Activated naive CD4-positive, alpha-beta T cell treated with anti-CD3 and anti-CD28 coated beads, Interleukin-2, amount 50 U/mL, for 24 hours (primary cell): ENCODE data around the gene AKAP13.

Experiments used
- H3K27ac Mint-ChIP-seq: one replicate; pipeline ENCODE4 v1.8.0; 2021; ENCODE audit warnings: mild to moderate bottlenecking, mixed read lengths
- H3K27me3 Mint-ChIP-seq: one replicate; pipeline ENCODE4 v1.8.0; 2021; ENCODE audit warnings: mixed read lengths
- H3K36me3 Mint-ChIP-seq: one replicate; pipeline ENCODE4 v1.8.0; 2021; ENCODE audit warnings: mixed read lengths
- H3K4me1 Mint-ChIP-seq: one replicate; pipeline ENCODE4 v1.8.0; 2021; ENCODE audit warnings: mixed read lengths
- H3K4me3 Mint-ChIP-seq: one replicate; pipeline ENCODE4 v1.8.0; 2021; ENCODE audit warnings: mild to moderate bottlenecking, mixed read lengths
- H3K9me3 Mint-ChIP-seq: one replicate; pipeline ENCODE4 v1.8.0; 2021; ENCODE audit warnings: mixed read lengths

AKAP13 gene

GRCh38 chr15:85753791-85754452 lies 373.5 kb downstream of the AKAP13 start:
- no peak overlapping the region for H3K27ac Mint-ChIP-seq
- H3K36me3 Mint-ChIP-seq: peaks cover 4% of the 10 kb centered on the region
- no peaks in the 10 kb centered on the region for H3K9me3 Mint-ChIP-seq
- peaks cover 32% of the 10 kb centered on the region for H3K4me1 Mint-ChIP-seq
- no peaks in the 10 kb centered on the region for H3K27me3 Mint-ChIP-seq
- no peak overlapping the region for H3K4me3 Mint-ChIP-seq

DNA sequence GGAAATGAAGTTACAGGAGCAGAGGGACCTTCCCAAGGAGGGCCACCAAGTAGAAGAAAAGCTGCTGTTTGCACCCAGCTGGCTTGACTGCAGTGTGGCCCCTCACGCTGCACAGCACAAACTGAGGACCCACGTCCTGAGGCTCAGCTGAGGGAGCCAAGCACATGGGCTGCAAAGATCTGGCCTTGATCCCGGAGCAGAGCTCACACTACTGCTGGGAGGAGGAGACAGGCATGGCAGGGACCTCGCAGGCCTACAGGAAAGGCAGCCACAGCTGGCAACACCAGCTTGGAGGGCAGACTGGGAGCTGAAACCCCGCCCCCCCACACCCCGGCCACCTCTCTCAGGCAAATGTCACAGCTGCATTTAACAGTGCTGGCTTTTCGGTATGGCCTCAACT lies 374.6 kb downstream of the AKAP13 start:
- Mint-ChIP-seq H3K27ac (no peak overlapping the region), H3K27me3 (no peaks in the 10 kb centered on the region), H3K36me3 (peaks cover 2% of the 10 kb centered on the region), H3K4me3 (no peak overlapping the region), H3K9me3 (no peaks in the 10 kb centered on the region), H3K4me1 (peaks cover 32% of the 10 kb centered on the region)

DNA sequence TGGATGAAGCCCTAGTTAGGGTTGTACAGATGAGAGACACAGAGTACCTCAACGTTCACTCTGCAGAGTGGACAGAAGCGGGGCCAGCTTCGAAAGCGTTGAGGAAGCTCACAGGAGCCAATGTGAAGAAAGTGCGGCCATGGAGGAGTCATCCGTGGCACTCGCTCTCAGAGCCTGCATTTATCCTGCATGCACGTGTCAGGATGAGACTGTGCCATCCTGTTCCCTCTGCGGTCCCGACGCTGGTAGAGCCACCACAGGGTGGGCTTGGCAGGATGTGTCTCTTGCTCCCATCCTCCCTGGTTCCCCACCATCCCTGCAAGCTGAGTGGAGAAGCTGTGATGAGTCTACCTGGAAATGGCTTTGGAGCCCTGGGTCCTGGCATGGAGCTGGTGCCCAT lies 375.1 kb downstream of the AKAP13 start:
- H3K36me3 Mint-ChIP-seq: peaks cover 2% of the 10 kb centered on the region
- H3K4me3 Mint-ChIP-seq: no peak overlapping the region
- no peaks in the 10 kb centered on the region for H3K9me3 Mint-ChIP-seq
- no peaks in the 10 kb centered on the region for H3K27me3 Mint-ChIP-seq
- H3K27ac Mint-ChIP-seq: no peak overlapping the region
- H3K4me1 Mint-ChIP-seq: peaks cover 32% of the 10 kb centered on the region

- Mint-ChIP-seq H3K9me3 (no peaks in the 10 kb centered on the region), H3K4me3 (no peak overlapping the region), H3K27me3 (no peaks in the 10 kb centered on the region), H3K36me3 (peaks cover 2% of the 10 kb centered on the region), H3K27ac (no peak overlapping the region), H3K4me1 (peaks cover 30% of the 10 kb centered on the region)
These were observed 375.5 kb downstream of the AKAP13 start for GRCh38 chr15:85755942-85756341.

DNA sequence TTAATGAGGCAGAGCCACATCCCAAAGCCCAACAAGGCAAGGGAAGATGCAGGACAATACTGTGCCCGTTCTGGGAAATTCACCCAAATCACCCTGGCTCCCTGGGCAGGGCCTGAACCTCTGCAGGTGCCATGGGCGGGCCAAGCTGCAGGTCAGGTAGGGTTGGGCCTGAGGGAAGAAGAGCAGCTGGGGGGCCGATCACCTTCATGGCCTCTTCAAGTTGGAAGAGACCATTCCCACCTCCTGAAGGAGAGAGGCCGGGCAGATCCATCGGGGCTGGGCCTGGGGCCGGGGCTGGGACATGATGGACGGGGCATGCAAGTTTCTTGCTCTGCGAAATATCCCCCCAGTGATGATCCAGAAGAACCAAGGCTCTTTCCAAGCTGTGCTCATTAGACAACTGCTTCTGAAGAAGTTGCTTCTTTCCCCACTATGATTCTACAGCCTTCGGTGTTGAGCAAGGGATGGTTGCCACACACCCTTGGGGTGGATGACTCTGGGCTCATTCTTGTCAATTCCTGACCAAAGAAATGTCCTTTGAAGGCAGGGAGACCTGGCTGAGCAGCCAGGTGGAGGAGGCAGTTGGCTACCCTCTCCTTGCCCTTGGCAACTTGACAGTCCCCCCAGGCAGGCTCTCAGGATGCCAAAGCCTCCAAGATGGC lies 376.1 kb downstream of the AKAP13 start:
- H3K36me3 Mint-ChIP-seq: peaks cover 2% of the 10 kb centered on the region

GRCh38 chr15:85757073-85757938 lies 376.9 kb downstream of the AKAP13 start:
- H3K9me3 Mint-ChIP-seq: no peaks in the 10 kb centered on the region
- no peak overlapping the region for H3K27ac Mint-ChIP-seq
- H3K36me3 Mint-ChIP-seq: peaks cover 2% of the 10 kb centered on the region
- peaks cover 16% of the 10 kb centered on the region for H3K4me1 Mint-ChIP-seq
- no peak overlapping the region for H3K4me3 Mint-ChIP-seq
- no peaks in the 10 kb centered on the region for H3K27me3 Mint-ChIP-seq

More for the DNA sequence above, 376.1 kb downstream of the AKAP13 start:
- Mint-ChIP-seq H3K4me1 (peaks cover 24% of the 10 kb centered on the region), H3K9me3 (no peaks in the 10 kb centered on the region), H3K4me3 (no peak overlapping the region), H3K27ac (no peak overlapping the region), H3K27me3 (no peaks in the 10 kb centered on the region)

DNA sequence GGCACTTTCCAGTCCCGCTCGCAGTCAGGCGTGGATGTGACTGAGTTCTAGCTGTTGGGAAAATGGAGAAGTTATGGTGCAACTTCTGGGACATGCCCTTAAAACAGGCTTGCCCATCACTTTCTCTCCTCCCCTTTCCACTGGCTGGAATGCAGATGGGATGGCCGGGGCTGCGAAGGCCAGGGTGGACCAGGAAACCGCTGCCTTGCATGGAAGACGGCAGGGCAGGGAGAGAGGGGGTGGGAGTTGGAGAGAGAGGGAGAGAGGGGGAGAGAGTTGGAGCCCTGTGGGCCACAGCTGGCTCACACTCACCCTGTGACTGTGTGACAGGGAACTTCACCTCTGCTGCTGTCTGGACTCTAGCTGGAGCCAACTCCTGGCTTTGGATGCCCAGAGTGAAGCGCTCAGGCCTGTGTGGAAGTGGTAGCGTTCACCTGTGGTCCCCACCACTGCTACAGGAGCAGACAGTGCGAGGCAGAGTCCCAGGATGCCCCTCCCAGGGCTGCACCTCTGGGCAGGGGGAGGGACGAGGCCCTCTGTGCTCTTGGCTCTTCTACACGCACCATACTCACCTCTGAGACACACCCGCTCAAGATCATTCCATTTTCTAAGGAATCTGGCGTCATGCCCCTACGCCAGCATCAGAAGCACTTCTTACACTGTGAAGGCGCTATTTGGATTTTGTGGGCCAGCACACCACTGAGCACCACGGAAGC lies 377.7 kb downstream of the AKAP13 start:
- Mint-ChIP-seq H3K36me3 (peaks cover 2% of the 10 kb centered on the region), H3K27ac (peak overlapping the region; percentile 27), H3K4me1 (peaks cover 8% of the 10 kb centered on the region), H3K4me3 (no peak overlapping the region), H3K27me3 (no peaks in the 10 kb centered on the region), H3K9me3 (no peaks in the 10 kb centered on the region)

DNA sequence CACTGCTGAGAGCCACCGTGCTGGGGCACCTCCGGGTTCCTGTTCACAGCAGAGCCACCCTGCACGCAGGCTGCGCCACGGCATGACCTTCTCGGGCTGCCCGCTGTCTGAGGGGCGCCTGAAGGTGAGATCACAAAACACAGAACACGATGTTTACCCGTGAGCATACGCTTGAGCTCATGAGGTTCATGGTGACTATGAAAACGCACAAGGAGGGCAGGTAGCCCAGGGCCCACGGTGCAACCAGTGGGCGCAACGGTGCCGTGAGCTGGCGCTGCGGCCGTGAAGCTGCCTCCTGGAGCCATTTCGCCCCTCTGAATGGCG lies 378.2 kb downstream of the AKAP13 start:
- H3K27ac Mint-ChIP-seq: peak overlapping the region; percentile 27
- no peaks in the 10 kb centered on the region for H3K9me3 Mint-ChIP-seq
- H3K27me3 Mint-ChIP-seq: no peaks in the 10 kb centered on the region
- no peak overlapping the region for H3K4me3 Mint-ChIP-seq
- peaks cover 3% of the 10 kb centered on the region for H3K36me3 Mint-ChIP-seq
- H3K4me1 Mint-ChIP-seq: peaks cover 4% of the 10 kb centered on the region

DNA sequence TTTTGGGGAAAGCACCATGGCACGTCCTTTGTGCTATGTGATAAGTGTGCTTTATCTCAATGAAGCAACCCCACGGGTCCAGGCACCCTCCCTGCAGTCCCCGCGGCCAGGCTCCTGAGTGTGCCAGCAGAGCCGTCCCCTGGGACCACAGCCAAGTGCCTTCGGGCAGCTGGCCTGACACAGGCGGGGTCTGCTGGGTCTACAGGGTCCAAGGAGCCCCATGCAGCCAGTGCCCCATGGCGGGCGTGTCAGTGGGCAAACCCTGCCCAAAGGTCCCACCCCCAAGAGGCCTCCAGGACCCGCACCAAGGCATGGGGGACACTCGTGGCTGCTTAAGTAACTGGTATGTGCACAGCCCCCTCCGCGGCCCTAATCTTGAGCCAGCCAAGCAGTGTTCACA lies 379.0 kb downstream of the AKAP13 start:
- Mint-ChIP-seq H3K27me3 (no peaks in the 10 kb centered on the region), H3K9me3 (no peaks in the 10 kb centered on the region), H3K4me1 (peaks cover 4% of the 10 kb centered on the region), H3K27ac (no peak overlapping the region), H3K4me3 (no peak overlapping the region), H3K36me3 (peaks cover 3% of the 10 kb centered on the region)

DNA sequence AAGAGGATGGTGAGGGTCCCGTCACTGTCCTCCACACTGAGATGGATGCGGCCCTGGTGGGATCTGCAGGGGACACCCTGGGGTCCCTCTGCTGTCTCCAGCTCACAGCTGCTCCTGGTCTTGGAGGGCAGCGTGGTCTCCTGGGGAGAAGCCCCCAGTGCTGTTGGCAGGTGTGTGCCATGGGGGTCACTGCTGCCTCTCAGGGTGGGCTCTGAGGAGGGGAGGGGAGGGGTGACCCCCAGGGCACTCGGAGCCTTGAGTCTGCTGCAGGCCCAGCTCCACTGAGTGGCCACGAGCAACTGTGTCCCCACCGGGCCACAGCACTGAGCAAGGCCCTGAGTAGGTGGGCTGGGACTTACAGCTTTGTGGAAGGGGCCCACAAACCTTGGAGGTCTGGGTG lies 379.6 kb downstream of the AKAP13 start:
- Mint-ChIP-seq H3K9me3 (no peaks in the 10 kb centered on the region), H3K4me3 (no peak overlapping the region), H3K36me3 (peaks cover 1% of the 10 kb centered on the region), H3K4me1 (no peaks in the 10 kb centered on the region), H3K27ac (no peak overlapping the region), H3K27me3 (no peaks in the 10 kb centered on the region)

GRCh38 chr15:85760531-85761371 lies 380.3 kb downstream of the AKAP13 start:
- no peaks in the 10 kb centered on the region for H3K9me3 Mint-ChIP-seq
- H3K36me3 Mint-ChIP-seq: peaks cover 1% of the 10 kb centered on the region
- no peak overlapping the region for H3K4me3 Mint-ChIP-seq
- no peaks in the 10 kb centered on the region for H3K4me1 Mint-ChIP-seq
- H3K27me3 Mint-ChIP-seq: no peaks in the 10 kb centered on the region
- no peak overlapping the region for H3K27ac Mint-ChIP-seq

- H3K9me3 Mint-ChIP-seq: no peaks in the 10 kb centered on the region
- H3K27ac Mint-ChIP-seq: no peak overlapping the region
- H3K4me3 Mint-ChIP-seq: no peak overlapping the region
- H3K36me3 Mint-ChIP-seq: peaks cover 1% of the 10 kb centered on the region
- no peaks in the 10 kb centered on the region for H3K27me3 Mint-ChIP-seq
- H3K4me1 Mint-ChIP-seq: no peaks in the 10 kb centered on the region
These were observed 381.2 kb downstream of the AKAP13 start for GRCh38 chr15:85761635-85762034.

DNA sequence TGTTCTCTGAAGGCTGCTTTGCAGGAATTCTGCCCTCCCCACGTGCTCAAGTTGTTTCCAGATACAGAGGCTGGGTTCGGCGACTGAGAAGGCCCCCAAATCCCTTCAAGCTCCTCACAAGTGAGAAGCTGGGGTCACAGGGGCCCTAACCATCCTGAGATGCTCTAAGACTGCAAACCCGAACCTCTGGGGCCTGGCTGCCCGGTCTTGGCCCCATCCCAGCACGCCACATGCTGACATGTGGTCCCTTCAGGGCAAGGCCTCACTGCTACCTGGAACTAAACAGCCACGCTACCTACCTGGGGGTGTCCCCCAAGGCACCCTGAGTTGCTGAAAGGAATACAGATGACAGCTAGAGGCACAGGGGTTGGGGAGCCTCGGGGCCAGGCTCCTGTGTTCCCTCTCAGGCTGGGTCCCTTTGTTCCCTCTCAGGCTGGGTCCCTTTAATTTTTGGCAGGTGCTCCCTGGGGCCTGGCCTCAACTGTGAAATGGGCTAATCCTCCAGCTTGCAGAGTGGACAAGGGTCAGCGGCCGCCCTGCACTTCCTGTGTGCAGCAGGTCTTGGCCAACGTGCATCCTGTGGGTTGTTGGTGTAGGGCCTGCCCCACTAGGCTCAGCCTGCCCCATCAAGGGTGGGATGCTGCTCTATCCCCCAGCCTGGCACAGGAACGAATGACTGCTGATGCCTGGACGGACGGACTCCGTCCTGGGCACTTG lies 381.8 kb downstream of the AKAP13 start:
- H3K9me3 Mint-ChIP-seq: no peaks in the 10 kb centered on the region
- peaks cover 1% of the 10 kb centered on the region for H3K4me1 Mint-ChIP-seq
- H3K4me3 Mint-ChIP-seq: no peak overlapping the region
- H3K36me3 Mint-ChIP-seq: peaks cover 1% of the 10 kb centered on the region
- no peaks in the 10 kb centered on the region for H3K27me3 Mint-ChIP-seq
- H3K27ac Mint-ChIP-seq: no peak overlapping the region

DNA sequence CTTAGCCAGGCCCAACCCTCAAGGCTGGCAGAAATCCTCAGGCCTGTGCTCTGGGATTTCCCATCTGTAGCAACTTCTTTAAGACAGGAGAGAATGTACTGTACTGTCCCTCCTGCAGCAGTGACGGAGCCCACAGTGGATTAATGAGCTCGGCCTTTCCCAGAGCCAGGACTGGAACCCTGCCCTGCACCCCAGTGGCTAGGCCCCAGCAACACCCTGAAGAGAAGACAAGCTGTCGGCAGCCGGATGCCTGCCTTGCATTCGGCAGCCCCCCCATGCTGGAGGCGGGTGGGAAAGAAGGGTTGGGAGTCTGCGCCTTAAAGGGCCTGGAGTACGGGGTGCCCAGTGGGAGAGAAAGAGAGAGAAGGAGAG lies 382.3 kb downstream of the AKAP13 start:
- H3K27me3 Mint-ChIP-seq: no peaks in the 10 kb centered on the region
- H3K9me3 Mint-ChIP-seq: no peaks in the 10 kb centered on the region
- H3K4me1 Mint-ChIP-seq: peaks cover 5% of the 10 kb centered on the region
- H3K4me3 Mint-ChIP-seq: no peak overlapping the region
- no peak overlapping the region for H3K27ac Mint-ChIP-seq
- H3K36me3 Mint-ChIP-seq: peaks cover 1% of the 10 kb centered on the region
